Fibroblast of skin of right biceps (primary cell): ENCODE data around the gene TRPV6.

ENCODE experiments used
- DNase-seq: peaks from one replicate; pipeline ENCODE4 v3.0.0-alpha.2; 2013

The TRPV6 gene

DNA sequence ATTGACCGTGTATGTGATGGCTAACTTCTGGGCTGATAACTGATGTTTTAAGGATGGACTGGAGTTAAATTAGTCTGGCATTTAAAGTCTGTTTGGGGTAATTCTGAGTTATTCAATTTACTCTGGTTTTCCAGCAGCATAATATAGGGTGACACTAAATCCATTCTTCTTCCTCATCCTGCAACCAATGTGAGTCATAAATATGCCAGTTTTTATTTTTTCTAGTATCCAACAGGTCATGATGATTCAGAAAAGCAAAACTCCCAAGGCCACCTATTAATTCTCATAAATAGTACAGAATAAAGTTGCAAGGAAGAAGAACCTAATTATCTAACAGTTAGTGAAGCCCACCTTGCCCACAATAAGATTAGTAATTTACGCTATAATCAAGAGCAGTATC lies 38.2 kb downstream of the TRPV6 start:
- DNase-seq, result no peak

GRCh38 chr7:142842251-142842766 lies 43.2 kb downstream of the TRPV6 start:
- no peak for DNase-seq

DNA sequence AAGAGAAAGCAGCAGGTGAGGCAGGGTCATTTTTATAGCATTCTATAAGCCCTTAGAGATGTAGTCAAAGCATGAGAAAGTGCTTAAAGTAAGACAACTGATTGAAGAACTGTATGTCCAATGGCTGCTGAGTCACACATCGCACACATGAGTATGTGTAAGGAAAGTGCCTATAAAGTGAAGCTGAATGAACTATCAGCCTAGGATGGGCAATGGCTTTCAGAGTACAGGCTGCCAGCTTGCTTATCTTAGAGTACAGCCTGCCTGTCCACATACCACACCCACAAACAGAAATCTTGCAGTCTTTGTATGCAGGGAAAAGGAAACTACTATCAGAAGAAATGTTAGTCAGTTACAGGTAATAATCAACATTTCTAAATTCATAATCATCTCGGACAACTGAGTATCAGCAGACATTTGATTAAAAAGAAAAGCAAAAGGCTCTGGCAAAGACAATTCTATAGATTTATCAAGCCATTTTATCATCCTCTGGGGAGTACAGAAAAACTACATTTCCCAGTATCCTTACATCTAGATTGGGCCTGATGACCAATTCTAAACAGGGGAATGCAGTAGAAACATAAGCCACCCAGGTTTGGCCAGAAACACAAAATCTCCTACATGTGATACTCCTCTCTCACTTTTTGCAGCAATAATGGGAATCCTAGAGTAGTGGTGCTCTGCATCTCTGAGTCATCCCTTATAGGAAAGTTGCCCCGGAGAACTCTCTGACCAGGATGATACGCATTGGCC lies 46.9 kb downstream of the TRPV6 start:
- no peak for DNase-seq

DNA sequence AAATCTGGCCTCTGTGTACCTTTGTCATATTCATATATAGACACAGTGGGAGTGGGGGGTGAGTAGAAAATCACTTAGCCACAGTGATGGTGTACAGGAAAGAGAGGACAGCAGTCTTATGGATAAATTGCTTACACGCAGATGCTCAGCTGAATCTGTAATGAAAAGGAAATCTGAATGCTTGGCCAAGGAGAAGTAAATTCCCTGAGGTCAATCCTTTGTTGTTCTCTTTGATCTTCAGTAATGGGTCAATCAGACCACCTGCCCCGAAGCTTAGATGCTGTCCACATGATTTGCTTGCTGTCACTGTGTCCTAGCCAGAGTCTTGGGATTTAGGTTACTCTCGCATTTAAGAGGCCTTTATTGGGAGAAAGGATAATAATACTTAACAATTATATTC lies 49.1 kb downstream of the TRPV6 start:
- no peak for DNase-seq

GRCh38 chr7:142835487-142835886 lies 50.1 kb downstream of the TRPV6 start:
- no peak for DNase-seq

DNA sequence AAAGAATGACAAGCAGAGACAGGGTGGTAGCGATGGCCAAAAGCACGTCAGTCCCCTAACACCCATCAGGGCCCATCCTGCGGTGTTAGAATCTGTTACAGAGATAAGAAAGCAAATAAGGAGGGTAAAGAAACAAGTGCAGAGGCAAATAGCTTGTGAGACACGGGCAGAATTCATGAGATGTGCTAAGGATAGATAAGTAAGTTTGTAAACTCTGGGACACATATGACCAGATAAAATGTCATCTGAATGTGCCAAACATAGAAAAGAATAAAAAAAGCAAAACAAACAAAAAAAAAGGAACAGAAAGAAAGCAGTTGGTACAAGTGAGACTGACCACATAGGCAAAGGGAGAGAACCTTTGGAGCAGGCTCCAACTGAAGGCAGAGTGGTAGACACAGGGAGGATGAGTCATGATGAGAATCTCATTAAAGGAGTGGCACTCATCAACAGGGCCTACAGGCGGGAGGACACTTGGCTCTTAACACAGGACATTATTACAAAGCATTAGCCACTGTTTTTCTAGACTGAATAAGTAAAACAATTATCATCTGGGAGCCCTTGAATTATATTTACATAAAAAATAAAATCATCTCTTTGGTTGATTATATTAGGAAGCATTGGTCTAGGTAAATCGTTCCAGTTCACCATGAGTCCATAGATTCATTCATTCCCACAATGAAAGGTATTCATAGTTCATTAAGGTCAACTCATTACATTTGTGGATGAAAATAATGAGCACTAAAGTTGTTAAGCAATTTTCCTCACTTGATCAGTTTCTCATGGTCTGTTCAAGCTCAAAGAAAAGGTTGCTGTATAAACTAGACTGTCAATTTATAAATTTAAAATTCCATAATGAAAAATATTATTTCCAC lies 52.1 kb downstream of the TRPV6 start:
- DNase-seq, result no peak

DNA sequence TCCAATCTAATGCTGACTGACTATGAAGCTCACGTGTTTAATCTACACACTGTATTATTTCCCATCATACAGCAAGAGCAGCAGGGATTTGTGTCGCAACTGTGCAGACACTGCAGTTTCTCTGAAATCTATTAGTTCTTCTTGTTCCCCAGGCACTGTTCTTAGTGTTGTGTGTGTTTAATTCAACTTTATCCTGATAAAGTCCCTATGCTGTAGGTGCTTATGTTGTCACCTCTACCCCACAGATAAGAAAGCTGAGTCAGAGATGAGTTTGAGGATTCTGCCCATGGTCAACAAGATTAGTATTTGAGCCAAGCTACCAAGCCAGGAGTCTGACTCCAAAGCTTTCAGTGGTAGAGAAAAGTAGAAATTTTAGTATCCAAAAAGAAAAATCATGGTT lies 53.1 kb downstream of the TRPV6 start:
- no peak for DNase-seq

GRCh38 chr7:142827951-142828500 lies 57.5 kb downstream of the TRPV6 start:
- no peak for DNase-seq

GRCh38 chr7:142822714-142823113 lies 62.8 kb downstream of the TRPV6 start:
- DNase-seq, result no peak
